Epithelial cell of esophagus (primary cell): ENCODE data around the gene CDH8.
A peak's percentile ranks its signal among the peaks of the same experiment; 100 is the strongest.
"Not testable (repeated sequence)": the region's sequence is repeated elsewhere in the genome, so short reads cannot be mapped to it uniquely, and the experiment has no call there.

Experiments
- DNase-seq: peaks from one replicate; pipeline ENCODE4 v3.0.0; 2010; ENCODE audit warnings: low read depth
- H3K4me3 ChIP-seq: 2 replicates; pipeline ENCODE4 v1.5.1; 2011; ENCODE audit warnings: mild to moderate bottlenecking, low read length, control low read depth
- TF ChIP-seq, protein P1 (sequence below): IDR thresholded peaks from 2 replicates; pipeline ENCODE4 v1.5.1; 2011; ENCODE audit warnings: low read depth, mild to moderate bottlenecking, low read length, control low read depth, inconsistent platforms; ENCODE audit not compliant: insufficient read depth; ENCODE audit errors: missing control alignments

CDH8 gene

GRCh38 chr16:61926766-61927165 lies 109.5 kb downstream of the CDH8 start:
- TF ChIP-seq, protein P1, sequence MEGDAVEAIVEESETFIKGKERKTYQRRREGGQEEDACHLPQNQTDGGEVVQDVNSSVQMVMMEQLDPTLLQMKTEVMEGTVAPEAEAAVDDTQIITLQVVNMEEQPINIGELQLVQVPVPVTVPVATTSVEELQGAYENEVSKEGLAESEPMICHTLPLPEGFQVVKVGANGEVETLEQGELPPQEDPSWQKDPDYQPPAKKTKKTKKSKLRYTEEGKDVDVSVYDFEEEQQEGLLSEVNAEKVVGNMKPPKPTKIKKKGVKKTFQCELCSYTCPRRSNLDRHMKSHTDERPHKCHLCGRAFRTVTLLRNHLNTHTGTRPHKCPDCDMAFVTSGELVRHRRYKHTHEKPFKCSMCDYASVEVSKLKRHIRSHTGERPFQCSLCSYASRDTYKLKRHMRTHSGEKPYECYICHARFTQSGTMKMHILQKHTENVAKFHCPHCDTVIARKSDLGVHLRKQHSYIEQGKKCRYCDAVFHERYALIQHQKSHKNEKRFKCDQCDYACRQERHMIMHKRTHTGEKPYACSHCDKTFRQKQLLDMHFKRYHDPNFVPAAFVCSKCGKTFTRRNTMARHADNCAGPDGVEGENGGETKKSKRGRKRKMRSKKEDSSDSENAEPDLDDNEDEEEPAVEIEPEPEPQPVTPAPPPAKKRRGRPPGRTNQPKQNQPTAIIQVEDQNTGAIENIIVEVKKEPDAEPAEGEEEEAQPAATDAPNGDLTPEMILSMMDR: no peak
- peak; percentile 31 for DNase-seq
- H3K4me3 ChIP-seq: no peak overlapping the region

DNA sequence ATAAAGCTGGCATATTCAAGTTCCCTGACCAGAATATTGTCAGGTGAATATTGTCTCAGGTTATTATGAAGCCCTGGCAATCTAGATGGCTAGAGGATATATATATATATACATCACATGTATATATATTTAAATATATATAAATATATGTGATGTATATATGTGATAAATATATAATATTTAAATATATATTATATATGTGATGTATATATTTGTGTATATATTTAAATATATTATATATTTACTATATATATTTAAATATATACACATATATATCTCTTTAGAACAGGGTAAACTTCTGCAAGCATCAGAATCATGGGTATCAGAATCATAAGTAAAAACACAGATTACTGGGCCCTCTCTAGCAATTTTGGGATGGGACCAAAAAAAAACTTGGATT lies 112.6 kb downstream of the CDH8 start:
- H3K4me3 ChIP-seq: no peak overlapping the region
- TF ChIP-seq, protein P1: no peak
- no peak for DNase-seq

- no peak for DNase-seq
- H3K4me3 ChIP-seq: no peak overlapping the region
- TF ChIP-seq, protein P1: no peak
These were observed 114.9 kb downstream of the CDH8 start for GRCh38 chr16:61921373-61921772.

DNA sequence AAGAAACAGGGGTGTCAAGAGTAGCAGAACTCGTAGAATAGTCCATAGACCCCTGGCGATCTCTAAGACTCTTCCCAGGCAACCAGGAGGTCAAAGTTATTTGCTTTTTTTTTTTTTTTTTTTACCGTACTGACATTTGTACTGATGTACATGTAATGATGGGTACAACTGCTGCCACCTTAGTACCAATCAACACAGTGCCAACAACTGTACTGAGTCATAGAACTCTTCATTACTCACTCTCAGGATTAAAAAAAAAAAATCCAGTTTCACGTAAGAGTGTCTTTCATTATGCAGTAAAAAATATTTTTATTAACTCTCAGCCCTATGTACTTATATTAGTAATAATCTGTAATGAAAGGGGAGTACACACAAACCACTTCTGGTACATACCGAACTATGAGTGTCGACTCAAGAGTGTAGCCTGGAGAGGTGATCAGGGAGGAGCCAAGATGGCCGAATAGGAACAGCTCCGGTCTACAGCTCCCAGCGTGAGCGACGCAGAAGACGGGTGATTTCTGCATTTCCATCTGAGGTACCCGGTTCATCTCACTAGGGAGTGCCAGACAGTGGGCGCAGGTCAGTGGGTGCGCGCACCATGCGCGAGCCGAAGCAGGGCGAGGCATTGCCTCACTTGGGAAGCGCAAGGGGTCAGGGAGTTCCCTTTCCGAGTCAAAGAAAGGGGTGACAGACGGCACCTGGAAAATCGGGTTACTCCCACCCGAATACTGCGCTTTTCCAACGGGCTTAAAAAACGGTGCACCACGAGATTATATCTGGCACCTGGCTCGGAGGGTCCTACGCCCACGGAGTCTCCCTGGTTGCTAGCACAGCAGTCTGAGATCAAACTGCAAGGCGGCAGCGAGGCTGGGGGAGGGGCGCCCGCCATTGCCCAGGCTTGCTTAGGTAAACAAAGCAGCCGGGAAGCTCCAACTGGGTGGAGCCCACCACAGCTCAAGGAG lies 118.1 kb downstream of the CDH8 start:
- DNase-seq: peak; percentile 6

DNA sequence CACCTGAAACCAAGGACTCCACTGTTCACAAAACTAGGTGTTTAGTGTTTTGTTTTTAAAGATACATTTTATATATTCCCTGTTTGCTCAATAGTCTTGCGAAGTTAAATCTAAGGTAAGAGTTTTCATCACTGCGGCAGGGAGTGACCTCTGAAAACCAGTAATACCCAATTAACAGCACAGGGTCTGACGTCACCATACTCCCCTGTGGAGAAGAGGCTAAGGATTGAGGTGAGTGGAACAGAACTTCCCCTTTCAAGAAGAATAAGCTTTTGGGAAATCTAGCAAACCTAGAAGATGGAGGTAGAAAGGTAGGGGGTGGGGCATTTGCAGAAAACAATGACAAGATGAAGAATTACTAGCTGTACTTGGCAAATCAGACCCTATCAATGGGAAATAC lies 120.7 kb downstream of the CDH8 start:
- H3K4me3 ChIP-seq: no peak overlapping the region
- DNase-seq: no peak
- TF ChIP-seq, protein P1: no peak

More for the DNA sequence above, 118.1 kb downstream of the CDH8 start:
- H3K4me3 ChIP-seq: not testable (repeated sequence)

- no peak for DNase-seq
- TF ChIP-seq, protein P1: no peak
- no peak overlapping the region for H3K4me3 ChIP-seq
These were observed 127.2 kb downstream of the CDH8 start for GRCh38 chr16:61909074-61909473.

DNA sequence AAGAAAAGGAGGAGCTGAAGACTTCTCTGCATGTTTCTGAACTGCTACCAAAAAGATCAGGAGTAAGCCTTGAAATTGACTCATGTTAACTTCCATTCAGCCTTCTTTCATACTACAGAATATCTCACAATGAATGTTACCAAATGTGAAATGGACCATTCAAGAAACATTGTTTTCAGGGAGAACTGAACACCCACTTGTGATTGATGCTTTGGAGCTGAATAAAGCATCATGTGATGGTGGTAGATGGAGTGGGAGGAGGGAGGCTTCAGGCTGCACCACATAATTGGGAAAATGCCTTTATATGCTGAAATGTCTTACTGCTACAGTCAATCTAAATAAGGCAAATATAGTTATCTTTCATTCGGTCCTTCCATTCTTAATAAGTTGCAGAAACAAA lies 127.8 kb downstream of the CDH8 start:
- DNase-seq: no peak
- TF ChIP-seq, protein P1: no peak
- H3K4me3 ChIP-seq: no peak overlapping the region
